HCT116 (cell line): ENCODE data around the gene NEURL1. TPM values are rescaled to one million over a fixed set of nuclear protein-coding genes. Genes with fewer than 3 reads are reported as not detected.

ENCODE experiments used
- ATAC-seq: fragments of 200-7000 bp; cut with Tn5 transposase; 2 replicates; pipeline ENCODE4 v1.9.1; 2020; ENCODE audit warnings: mild to moderate bottlenecking, moderate library complexity
- BruUV-seq: library from RNA; stranded (reverse); fragments of 400-500 nt; replicated peaks from 2 replicates; lab custom pipeline; 2021; lab: Mats Ljungman, UMichigan
- CTCF ChIA-PET: fragments of 300-600 bp; sonication (Branson Sonifier 250); formaldehyde crosslinking; loops from one replicate; lab custom pipeline; 2021; ENCODE audit warnings: antibody characterized with exemption; lab: Charles Lee
- POLR2A ChIA-PET: fragments of 300-600, 350-600 bp; sonication (Branson Sonifier 250); formaldehyde crosslinking; loops from one replicate; lab custom pipeline; 2021; ENCODE audit warnings: antibody characterized with exemption; lab: Charles Lee
- RAD21 ChIA-PET, 2 experiments: fragments of 300-600 bp; sonication (Branson Sonifier 250); formaldehyde crosslinking; loops; one replicate each; lab custom pipeline; 2023; ENCODE audit warnings: low total read pairs in 2 of 2; ENCODE audit not compliant: uncharacterized antibody in 2 of 2, unreplicated experiment in 2 of 2, low non-redundant PET in 1 of 2; lab: Charles Lee
- DNase-seq: peaks from one replicate; pipeline ENCODE4 v3.0.0-alpha.2; 2010; ENCODE audit warnings: low read depth, low spot score
- H2AFZ ChIP-seq: fragments of 200-600 bp; shearing (Covaris generic), sonication (generic); 2 replicates; pipeline ENCODE4 v1.6.1; 2017; ENCODE audit warnings: low read depth, mixed run types, mixed read lengths, antibody characterized with exemption, low read length; ENCODE audit not compliant: poor library complexity, severe bottlenecking
- H3K27ac ChIP-seq: 2 replicates; pipeline ENCODE4 v1.5.1; 2012; ENCODE audit warnings: low read depth, low read length
- H3K27me3 ChIP-seq: fragments of 200-600 bp; sonication (generic); 2 replicates; pipeline ENCODE4 v1.6.1; 2016; ENCODE audit warnings: mixed run types, low read length, mixed read lengths; ENCODE audit not compliant: insufficient read depth
- H3K36me3 ChIP-seq, 2 experiments: fragments of 200-500 bp in 1 of 2; fragments of 200-600 bp in 1 of 2; sonication (Bioruptor generic) in 1 of 2; sonication (generic) in 1 of 2; 2 replicates each; pipeline versions ENCODE4 v1.5.1 to v1.6.1; 2014 to 2016; ENCODE audit warnings: low read length in 2 of 2, inconsistent platforms in 1 of 2, mixed read lengths in 1 of 2, mixed run types in 1 of 2; ENCODE audit not compliant: insufficient read depth in 2 of 2, control insufficient read depth in 1 of 2
- H3K4me1 ChIP-seq, 2 experiments: fragments of 200-600 bp in 1 of 2; sonication (generic) in 1 of 2; 2 replicates each; pipeline versions ENCODE4 v1.5.1 to v1.6.1; 2012 to 2017; ENCODE audit warnings: low read length in 2 of 2, inconsistent platforms in 1 of 2, mild to moderate bottlenecking in 1 of 2, mixed read lengths in 1 of 2, mixed run types in 1 of 2, moderate library complexity in 1 of 2; ENCODE audit not compliant: insufficient read depth in 2 of 2, control insufficient read depth in 1 of 2
- H3K4me2 ChIP-seq: fragments of 200-600 bp; sonication (generic); 2 replicates; pipeline ENCODE4 v1.6.1; 2017; ENCODE audit warnings: mixed run types, low read length, mixed read lengths
- H3K4me3 ChIP-seq, 2 experiments: fragments of 200-600 bp in 1 of 2; sonication (generic) in 1 of 2; replicated peaks in 1 of 2; 2 replicates each; pipeline ENCODE4 v1.5.1; 2011 to 2016; ENCODE audit warnings: low read length in 2 of 2, control low read depth in 1 of 2, low read depth in 1 of 2, mild to moderate bottlenecking in 1 of 2, mixed read lengths in 1 of 2, mixed run types in 1 of 2
- H3K79me2 ChIP-seq: fragments of 200-600 bp; sonication (generic); 2 replicates; pipeline ENCODE4 v1.6.1; 2017; ENCODE audit warnings: mild to moderate bottlenecking, mixed run types, low read length, moderate library complexity, mixed read lengths; ENCODE audit not compliant: insufficient read depth
- H3K9ac ChIP-seq: fragments of 200-600 bp; sonication (generic); 2 replicates; pipeline ENCODE4 v1.6.1; 2016; ENCODE audit warnings: low read length, mixed read lengths
- H3K9me2 ChIP-seq: fragments of 200-600 bp; sonication (generic), shearing (Covaris generic); 2 replicates; pipeline ENCODE4 v1.6.1; 2017; ENCODE audit warnings: mixed run types, mild to moderate bottlenecking, moderate library complexity; ENCODE audit not compliant: insufficient read depth
- H3K9me3 ChIP-seq, 2 experiments: fragments of 200-500 bp in 1 of 2; fragments of 200-600 bp in 1 of 2; sonication (Bioruptor generic) in 1 of 2; sonication (generic) in 1 of 2; 2 replicates each; pipeline ENCODE4 v1.6.1; 2014 to 2017; ENCODE audit warnings: low read length in 2 of 2, mixed read lengths in 2 of 2, inconsistent platforms in 1 of 2, low read depth in 1 of 2, mild to moderate bottlenecking in 1 of 2, mixed run types in 1 of 2, moderate library complexity in 1 of 2; ENCODE audit not compliant: control insufficient read depth in 1 of 2, insufficient read depth in 1 of 2
- H4K20me1 ChIP-seq: fragments of 200-600 bp; sonication (generic), shearing (Covaris generic); 2 replicates; pipeline ENCODE4 v1.6.1; 2017; ENCODE audit warnings: mixed run types, mild to moderate bottlenecking, moderate library complexity; ENCODE audit not compliant: insufficient read depth
- CBX3 ChIP-seq: IDR thresholded peaks from 2 replicates; pipeline ENCODE4 v1.6.1; 2012; ENCODE audit warnings: low read depth
- CEBPB ChIP-seq: IDR thresholded peaks from 2 replicates; pipeline ENCODE4 v1.6.1; 2012; ENCODE audit warnings: low read depth
- EGR1 ChIP-seq: IDR thresholded peaks from 2 replicates; pipeline ENCODE4 v1.6.1; 2012; ENCODE audit warnings: low read depth
- ELF1 ChIP-seq: IDR thresholded peaks from 2 replicates; pipeline ENCODE4 v1.6.1; 2012; ENCODE audit warnings: low read depth, borderline replicate concordance
- EZH2 ChIP-seq: fragments of 200-600 bp; sonication (generic); IDR thresholded peaks from 2 replicates; pipeline ENCODE4 v1.6.1; 2017; ENCODE audit warnings: antibody characterized with exemption, mixed run types
- EZH2phosphoT487 ChIP-seq: fragments of 200-600 bp; IDR thresholded peaks from 2 replicates; pipeline ENCODE4 v1.6.1; 2018; ENCODE audit warnings: antibody characterized with exemption, borderline replicate concordance
- JUND ChIP-seq: IDR thresholded peaks from 2 replicates; pipeline ENCODE4 v1.6.1; 2012
- POLR2AphosphoS5 ChIP-seq: IDR thresholded peaks from 2 replicates; pipeline ENCODE4 v1.6.1; 2011; ENCODE audit warnings: mild to moderate bottlenecking, low read depth, low read length, moderate library complexity
- RAD21 ChIP-seq: IDR thresholded peaks from 2 replicates; pipeline ENCODE4 v1.6.1; 2012; ENCODE audit warnings: low read depth, mild to moderate bottlenecking
- SIN3A ChIP-seq: IDR thresholded peaks from 2 replicates; pipeline ENCODE4 v1.6.1; 2012; ENCODE audit warnings: low read depth
- SP1 ChIP-seq: IDR thresholded peaks from 2 replicates; pipeline ENCODE4 v1.6.1; 2012; ENCODE audit warnings: low read depth
- TCF7L2 ChIP-seq: IDR thresholded peaks from 2 replicates; pipeline ENCODE4 v1.7.0; 2011; ENCODE audit warnings: borderline replicate concordance, inconsistent platforms; ENCODE audit not compliant: insufficient read depth, insufficient read length; ENCODE audit errors: extremely low read depth
- YY1 ChIP-seq: IDR thresholded peaks from 2 replicates; pipeline ENCODE4 v1.6.1; 2011; ENCODE audit warnings: low read length, low read depth, moderate library complexity, mild to moderate bottlenecking; ENCODE audit not compliant: insufficient replicate concordance; ENCODE audit errors: extremely low read depth
- ZFX ChIP-seq: fragments of 450-650 bp; IDR thresholded peaks from 2 replicates; pipeline ENCODE4 v1.6.1; 2017
- ZNF274 ChIP-seq: fragments of 200-500 bp; sonication (Bioruptor generic); IDR thresholded peaks from 2 replicates; pipeline ENCODE4 v1.6.1; 2014; ENCODE audit warnings: mild to moderate bottlenecking, low read depth, low read length, inconsistent platforms
- intact Hi-C: fragments of 100-400 bp; cut with micrococcal nuclease; formaldehyde crosslinking; loops from 2 replicates; pipeline ENCODE4 v1.10.0; 2022
- total RNA-seq: library from RNA; stranded (reverse); gene quantifications from one replicate; pipeline ENCODE4 v1.2.1, GENCODE V29; 2021; ENCODE audit not compliant: unreplicated experiment
- TF ChIP-seq, protein P1 (sequence below): IDR thresholded peaks from 2 replicates; pipeline ENCODE4 v1.6.1; 2012
- TF ChIP-seq, protein P2 (sequence below): IDR thresholded peaks from 2 replicates; pipeline ENCODE4 v1.6.1; 2011; ENCODE audit warnings: mild to moderate bottlenecking, low read length, moderate library complexity; ENCODE audit not compliant: insufficient replicate concordance; ENCODE audit errors: extremely low read depth

NEURL1 gene
- total RNA-seq, 1 experiment from 2014 or later, result 1.4 TPM

DNA sequence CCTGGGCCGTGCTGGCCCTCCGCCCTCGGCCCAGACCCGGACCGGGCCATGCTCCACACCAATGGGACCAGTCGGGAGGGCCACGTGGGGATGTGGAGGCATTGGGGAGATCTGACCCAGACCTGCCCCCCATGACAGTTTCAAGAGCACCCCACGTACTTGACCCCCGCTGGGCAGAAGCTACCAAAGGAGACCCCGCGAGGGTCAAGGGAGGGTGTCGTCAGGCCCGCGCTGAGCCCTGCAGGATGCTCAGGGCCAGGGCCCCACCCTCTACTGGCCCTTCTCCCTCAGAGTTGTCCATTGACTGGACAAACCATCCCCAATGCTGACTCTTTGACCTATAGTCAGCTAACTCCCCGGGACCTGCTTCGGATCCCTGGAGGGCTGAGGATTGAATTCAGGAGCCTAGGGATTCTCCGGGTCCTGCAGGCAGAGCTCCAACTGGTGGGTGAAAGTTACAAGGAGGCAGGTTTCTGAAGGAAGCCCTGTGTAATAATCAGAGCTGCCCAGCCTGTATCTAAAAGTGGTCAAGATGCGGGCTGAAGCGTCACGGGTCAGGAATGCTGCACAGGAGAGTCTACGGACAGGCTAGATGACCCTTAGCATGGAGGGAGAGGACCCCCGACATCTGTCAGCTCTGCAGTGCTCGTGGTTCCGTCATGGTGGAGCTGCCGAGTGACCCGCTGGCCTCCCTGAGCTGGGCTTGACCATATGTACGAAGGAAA is 40.8 kb upstream of the NEURL1 start (continued):
- TF ChIP-seq ZNF274 (no peak), JUND (no peak)

DNA sequence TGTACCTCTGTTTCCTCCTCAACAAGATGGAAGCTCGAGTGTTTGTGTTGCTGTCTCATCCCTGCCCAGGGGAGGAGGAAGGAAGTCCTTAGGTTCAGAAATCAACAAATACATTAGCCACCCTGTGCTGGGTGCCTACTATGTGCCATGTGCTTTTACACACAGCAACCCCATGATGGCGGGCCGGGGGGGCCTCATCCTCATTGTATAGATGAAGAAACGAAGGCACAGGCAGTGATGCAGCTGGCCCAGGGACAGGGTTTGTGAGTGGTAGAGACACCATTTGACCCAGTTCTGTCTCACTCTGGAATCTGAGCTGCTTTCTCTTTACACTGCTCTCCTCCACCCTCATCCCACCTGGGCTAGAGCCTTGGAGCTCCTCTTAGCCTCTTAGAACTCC is 39.5 kb upstream of the NEURL1 start:
- no peak for TF ChIP-seq POLR2AphosphoS5
- no peak for TF ChIP-seq TCF7L2
- TF ChIP-seq CBX3, result no peak
- TF ChIP-seq CEBPB, result no peak
- TF ChIP-seq SIN3A, result no peak
- no peak for TF ChIP-seq RAD21
- TF ChIP-seq SP1, result no peak
- TF ChIP-seq EGR1, result no peak
- TF ChIP-seq EZH2phosphoT487, result no peak
- no peak for TF ChIP-seq ELF1
- TF ChIP-seq, protein P1, sequence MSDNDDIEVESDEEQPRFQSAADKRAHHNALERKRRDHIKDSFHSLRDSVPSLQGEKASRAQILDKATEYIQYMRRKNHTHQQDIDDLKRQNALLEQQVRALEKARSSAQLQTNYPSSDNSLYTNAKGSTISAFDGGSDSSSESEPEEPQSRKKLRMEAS, result no peak
- TF ChIP-seq EZH2, result no peak
- no peak for TF ChIP-seq JUND
- no peak for TF ChIP-seq ZFX
- TF ChIP-seq, protein P2, sequence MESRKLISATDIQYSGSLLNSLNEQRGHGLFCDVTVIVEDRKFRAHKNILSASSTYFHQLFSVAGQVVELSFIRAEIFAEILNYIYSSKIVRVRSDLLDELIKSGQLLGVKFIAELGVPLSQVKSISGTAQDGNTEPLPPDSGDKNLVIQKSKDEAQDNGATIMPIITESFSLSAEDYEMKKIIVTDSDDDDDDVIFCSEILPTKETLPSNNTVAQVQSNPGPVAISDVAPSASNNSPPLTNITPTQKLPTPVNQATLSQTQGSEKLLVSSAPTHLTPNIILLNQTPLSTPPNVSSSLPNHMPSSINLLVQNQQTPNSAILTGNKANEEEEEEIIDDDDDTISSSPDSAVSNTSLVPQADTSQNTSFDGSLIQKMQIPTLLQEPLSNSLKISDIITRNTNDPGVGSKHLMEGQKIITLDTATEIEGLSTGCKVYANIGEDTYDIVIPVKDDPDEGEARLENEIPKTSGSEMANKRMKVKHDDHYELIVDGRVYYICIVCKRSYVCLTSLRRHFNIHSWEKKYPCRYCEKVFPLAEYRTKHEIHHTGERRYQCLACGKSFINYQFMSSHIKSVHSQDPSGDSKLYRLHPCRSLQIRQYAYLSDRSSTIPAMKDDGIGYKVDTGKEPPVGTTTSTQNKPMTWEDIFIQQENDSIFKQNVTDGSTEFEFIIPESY, result no peak
- TF ChIP-seq YY1, result no peak
- H2AFZ ChIP-seq, result no peak overlapping the region
- peaks cover 6% of the 10 kb centered on the region; the same call in 1 of the 2 replicates for H3K79me2 ChIP-seq
- no peaks in the 10 kb centered on the region for H3K9me3 ChIP-seq
- H3K9me2 ChIP-seq, result no peaks in the 10 kb centered on the region
- no peak overlapping the region for H3K9ac ChIP-seq
- no peak overlapping the region for H3K4me3 ChIP-seq
- ATAC-seq (no peak), DNase-seq (no peak)
- H3K4me2 ChIP-seq, result no peak overlapping the region
- peaks cover 4 to 11% of the 10 kb centered on the region in 2 experiments for H3K36me3 ChIP-seq
- POLR2A ChIA-PET, result no interaction called here
- RAD21 ChIA-PET, result no interaction called here
- no peak overlapping the region for H3K27ac ChIP-seq
- no TSS peak for BruUV-seq
- CTCF ChIA-PET, result no interaction called here
- H3K27me3 ChIP-seq, result no peaks in the 10 kb centered on the region
- intact Hi-C loops, result no loop called here
- no peaks in the 10 kb centered on the region for H4K20me1 ChIP-seq
- H3K4me1 ChIP-seq, result peaks cover 11 to 47% of the 10 kb centered on the region in 2 experiments; a peak in 3 of 4 replicates
